Testis (tissue), 2 donors: ENCODE measurements around the gene PIK3C2B.

Experiments used
- POLR2A ChIP-seq: fragments of 450-650 bp; IDR thresholded peaks from one replicate; pipeline ENCODE4 v1.6.1; 2017; ENCODE audit warnings: antibody characterized with exemption, mild to moderate bottlenecking, moderate library complexity
- TF ChIP-seq, protein P1 (sequence below), 3 experiments: fragments of 450-650 bp in 2 of 3; fragments of 200-600 bp in 1 of 3; sonication (generic) in 1 of 3; IDR thresholded peaks; one replicate each; pipeline ENCODE4 v1.5.1; 2016 to 2019; ENCODE audit warnings: antibody characterized with exemption in 3 of 3, mild to moderate bottlenecking in 2 of 3, moderate library complexity in 1 of 3

DNA sequence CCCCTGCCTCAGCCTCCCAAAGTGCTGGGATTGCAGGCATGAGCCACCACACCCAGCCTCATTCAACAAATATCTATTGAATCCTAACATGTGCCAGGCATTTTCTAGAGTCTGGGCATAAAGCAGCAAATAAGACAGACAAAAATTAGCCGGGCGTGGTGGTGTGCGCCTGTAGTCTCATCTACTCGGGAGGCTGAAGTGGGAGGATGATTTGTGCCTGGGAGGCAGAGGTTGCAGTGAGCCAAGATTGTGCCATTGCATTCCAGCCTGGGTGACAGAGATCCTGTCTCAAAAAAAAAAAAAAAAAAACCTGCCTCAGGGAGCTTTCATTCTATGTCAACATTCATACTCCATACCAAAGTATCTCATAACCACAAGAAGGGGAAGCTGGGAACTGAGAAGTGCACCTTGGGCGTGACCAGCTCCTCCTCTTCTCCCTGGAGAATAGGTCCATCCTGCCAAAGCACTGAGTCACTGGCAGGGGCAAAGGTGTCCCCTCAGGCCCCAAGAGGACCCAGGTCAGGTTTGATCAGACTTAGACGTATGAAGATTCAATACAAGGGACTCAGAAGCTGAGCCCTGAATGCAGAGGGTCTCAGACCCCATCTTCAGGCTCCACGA is 46.2 kb downstream of the PIK3C2B start:
- TF ChIP-seq, protein P1, sequence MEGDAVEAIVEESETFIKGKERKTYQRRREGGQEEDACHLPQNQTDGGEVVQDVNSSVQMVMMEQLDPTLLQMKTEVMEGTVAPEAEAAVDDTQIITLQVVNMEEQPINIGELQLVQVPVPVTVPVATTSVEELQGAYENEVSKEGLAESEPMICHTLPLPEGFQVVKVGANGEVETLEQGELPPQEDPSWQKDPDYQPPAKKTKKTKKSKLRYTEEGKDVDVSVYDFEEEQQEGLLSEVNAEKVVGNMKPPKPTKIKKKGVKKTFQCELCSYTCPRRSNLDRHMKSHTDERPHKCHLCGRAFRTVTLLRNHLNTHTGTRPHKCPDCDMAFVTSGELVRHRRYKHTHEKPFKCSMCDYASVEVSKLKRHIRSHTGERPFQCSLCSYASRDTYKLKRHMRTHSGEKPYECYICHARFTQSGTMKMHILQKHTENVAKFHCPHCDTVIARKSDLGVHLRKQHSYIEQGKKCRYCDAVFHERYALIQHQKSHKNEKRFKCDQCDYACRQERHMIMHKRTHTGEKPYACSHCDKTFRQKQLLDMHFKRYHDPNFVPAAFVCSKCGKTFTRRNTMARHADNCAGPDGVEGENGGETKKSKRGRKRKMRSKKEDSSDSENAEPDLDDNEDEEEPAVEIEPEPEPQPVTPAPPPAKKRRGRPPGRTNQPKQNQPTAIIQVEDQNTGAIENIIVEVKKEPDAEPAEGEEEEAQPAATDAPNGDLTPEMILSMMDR (IDR thresholded peaks at IDR 0.05): no peak
- no peak for TF ChIP-seq POLR2A
